Measurements from ENCODE around the gene KCNC3. TPM values are rescaled to one million over a fixed set of nuclear protein-coding genes. Genes with fewer than 3 reads are reported as not detected.

KCNC3 gene
- total and polyA plus RNA-seq, 2 experiments from 2014 or later, result 1.3 to 3.4 TPM

GRCh38 chr19:50324331-50324730 is 4.8 kb downstream of the KCNC3 start:
- Histone ChIP-seq H3K9me2 (ENCODE audit: insufficient read depth) (no peaks in the 10 kb centered on the region), H3K4me3 (no peak overlapping the region), H3K27me3 (ENCODE audit: insufficient read depth) (peaks cover 20% of the 10 kb centered on the region), H3K36me3 (ENCODE audit: insufficient read depth) (no peaks in the 10 kb centered on the region; the same call in 1 of the 2 replicates), H4K20me1 (replicated peaks; ENCODE audit: insufficient read depth) (peaks cover 17% of the 10 kb centered on the region; the same call in 1 of the 2 replicates), H2AFZ (no peak overlapping the region), H3K4me1 (ENCODE audit: insufficient read depth) (peaks cover 21% of the 10 kb centered on the region), H3F3A (replicated peaks; ENCODE audit: low read depth) (0 out of 2 replicates have a peak, but pooled peaks cover 4% of the 10 kb centered on the region), H3K4me2 (no peak overlapping the region), H3K27ac (ENCODE audit: low read depth) (no peak overlapping the region), H3K79me2 (replicated peaks; ENCODE audit: insufficient read depth) (peaks cover 12% of the 10 kb centered on the region)
- H3K27me3 Mint-ChIP-seq (ENCODE audit: insufficient read depth, low read depth, poor library complexity), result peaks cover 21% of the 10 kb centered on the region
- ATAC-seq, result no peak
- peaks cover 79% of the 10 kb centered on the region for H3K9me3 Mint-ChIP-seq
- no peak for DNase-seq (ENCODE audit: low spot score)
- H3K4me1 Mint-ChIP-seq, result no peaks in the 10 kb centered on the region
- TF ChIP-seq EZH2phosphoT487 (IDR thresholded peaks at IDR 0.05; ENCODE audit: unreplicated experiment), result no peak
- no peak for TF ChIP-seq ETS1 (IDR thresholded peaks at IDR 0.05)
- TF ChIP-seq EZH2 (IDR thresholded peaks at IDR 0.05; ENCODE audit: low read depth, unreplicated experiment), result no peak
- TF ChIP-seq NANOG (IDR thresholded peaks at IDR 0.05; ENCODE audit: borderline replicate concordance), result no peak
- no peak for TF ChIP-seq CTCF (conservative IDR thresholded peaks at IDR 0.05; ENCODE audit: low read depth in 2 of 2)
- TF ChIP-seq ZNF331 (CRISPR knock-in tag; IDR thresholded peaks at IDR 0.05; ENCODE audit: low read depth), result no peak
- TF ChIP-seq STAT1 (IDR thresholded peaks at IDR 0.05; ENCODE audit: unreplicated experiment), result no peak
- no peak for TF ChIP-seq CREB1 (CRISPR knock-in tag; IDR thresholded peaks at IDR 0.05; ENCODE audit: low read depth)
- no peak for TF ChIP-seq JUNB (IDR thresholded peaks at IDR 0.05; ENCODE audit: unreplicated experiment)
- TF ChIP-seq ZNF114 (CRISPR knock-in tag; IDR thresholded peaks at IDR 0.05), result no peak
- TF ChIP-seq POLR2AphosphoS5 (IDR thresholded peaks at IDR 0.05; ENCODE audit: low read depth), result no peak
- no peak for TF ChIP-seq ZNF462 (CRISPR knock-in tag; IDR thresholded peaks at IDR 0.05)
- no peak for TF ChIP-seq REST (IDR thresholded peaks at IDR 0.05; ENCODE audit: unreplicated experiment)
- H3K4me3 Mint-ChIP-seq, result no peak overlapping the region
- H3K36me3 Mint-ChIP-seq (ENCODE audit: low read depth), result peaks cover 53% of the 10 kb centered on the region
- H3K27ac Mint-ChIP-seq, result no peak overlapping the region
